HEK293 (cell line): ENCODE measurements around the gene GEMIN5.

Experiments
- CTCF ChIA-PET: fragments of 350-600 bp; formaldehyde crosslinking; extraction: SDS; loops from one replicate; lab custom pipeline; 2021; ENCODE audit warnings: antibody characterized with exemption; lab: Yijun Ruan, JAX
- POLR2A ChIA-PET: fragments of 300-600 bp; formaldehyde crosslinking; extraction: SDS; loops from one replicate; lab custom pipeline; 2020; ENCODE audit warnings: antibody characterized with exemption, inconsistent platforms; lab: Yijun Ruan, JAX
- H3K27ac ChIP-seq: fragments of 200-500 bp; sonication (Bioruptor generic); 2 replicates; pipeline ENCODE4 v1.5.1; 2014; ENCODE audit warnings: low read depth, low read length, control low read depth, inconsistent platforms; ENCODE audit errors: extremely low read depth
- H3K36me3 ChIP-seq, 2 experiments: fragments of 200-500 bp in 1 of 2; sonication (Bioruptor generic) in 1 of 2; 1 replicate in 1 of 2; 2 replicates in 1 of 2; pipeline ENCODE4 v1.5.1; 2014 to 2017; ENCODE audit warnings: inconsistent platforms in 2 of 2, low read length in 2 of 2; ENCODE audit not compliant: control insufficient read depth in 2 of 2, insufficient read depth in 1 of 2
- H3K4me1 ChIP-seq: fragments of 200-500 bp; sonication (Bioruptor generic); 2 replicates; pipeline ENCODE4 v1.5.1; 2014; ENCODE audit warnings: mild to moderate bottlenecking, low read length, inconsistent platforms; ENCODE audit not compliant: control insufficient read depth, insufficient read depth
- H3K4me3 ChIP-seq: 2 replicates; pipeline ENCODE4 v1.5.1; 2011; ENCODE audit warnings: low read depth, mild to moderate bottlenecking, control low read depth, low read length, moderate library complexity
- H3K9me3 ChIP-seq: fragments of 200-500 bp; sonication (Bioruptor generic); 2 replicates; pipeline ENCODE4 v1.5.1; 2014; ENCODE audit warnings: low read depth, low read length, inconsistent platforms; ENCODE audit not compliant: control insufficient read depth, insufficient read depth
- BCL11B ChIP-seq: fragments of 450-650 bp; formaldehyde crosslinking; IDR thresholded peaks from 2 replicates; pipeline ENCODE4 v1.5.1; 2016; ENCODE audit warnings: low read depth, missing biosample characterization, missing genetic modification characterization
- GLI2 ChIP-seq: fragments of 450-650 bp; formaldehyde crosslinking; IDR thresholded peaks from 2 replicates; pipeline ENCODE4; 2017; ENCODE audit warnings: missing biosample characterization, missing genetic modification characterization, low read depth, borderline replicate concordance
- GLIS1 ChIP-seq: fragments of 450-650 bp; formaldehyde crosslinking; IDR thresholded peaks from 2 replicates; pipeline ENCODE4 v1.5.1; 2016; ENCODE audit warnings: missing biosample characterization, missing genetic modification characterization
- PRDM1 ChIP-seq: fragments of 450-650 bp; formaldehyde crosslinking; IDR thresholded peaks from 2 replicates; pipeline ENCODE4; 2016; ENCODE audit warnings: missing biosample characterization, missing genetic modification characterization
- SP3 ChIP-seq: fragments of 450-650 bp; formaldehyde crosslinking; IDR thresholded peaks from 2 replicates; pipeline ENCODE4 v1.5.1; 2016; ENCODE audit warnings: missing biosample characterization, missing genetic modification characterization
- ZBTB26 ChIP-seq: fragments of 450-650 bp; formaldehyde crosslinking; optimal IDR thresholded peaks from 2 replicates; pipeline ENCODE3; 2016; ENCODE audit warnings: missing biosample characterization, mild to moderate bottlenecking, missing genetic modification characterization
- ZBTB49 ChIP-seq: fragments of 450-650 bp; formaldehyde crosslinking; IDR thresholded peaks from 2 replicates; pipeline ENCODE4 v1.5.1; 2016; ENCODE audit warnings: missing biosample characterization, missing genetic modification characterization, low read depth
- ZNF10 ChIP-seq: fragments of 450-650 bp; formaldehyde crosslinking; IDR thresholded peaks from 2 replicates; pipeline ENCODE4 v1.5.1; 2017; ENCODE audit warnings: missing biosample characterization, missing genetic modification characterization
- ZNF112 ChIP-seq: fragments of 450-650 bp; formaldehyde crosslinking; IDR thresholded peaks from 2 replicates; pipeline ENCODE4 v1.5.0; 2017; ENCODE audit warnings: missing biosample characterization, missing genetic modification characterization
- ZNF169 ChIP-seq: fragments of 450-650 bp; formaldehyde crosslinking; IDR thresholded peaks from 2 replicates; pipeline ENCODE4 v1.5.1; 2016; ENCODE audit warnings: missing biosample characterization, missing genetic modification characterization
- ZNF202 ChIP-seq: fragments of 450-650 bp; formaldehyde crosslinking; IDR thresholded peaks from 2 replicates; pipeline ENCODE4 v1.5.1; 2016; ENCODE audit warnings: missing biosample characterization, missing genetic modification characterization, borderline replicate concordance
- ZNF292 ChIP-seq: fragments of 450-650 bp; formaldehyde crosslinking; IDR thresholded peaks from 2 replicates; pipeline ENCODE4 v1.5.1; 2016; ENCODE audit warnings: low read depth, missing biosample characterization, missing genetic modification characterization, borderline replicate concordance
- ZNF302 ChIP-seq: fragments of 450-650 bp; formaldehyde crosslinking; IDR thresholded peaks from 2 replicates; pipeline ENCODE4 v1.5.1; 2016; ENCODE audit warnings: missing biosample characterization, missing genetic modification characterization, low read depth
- ZNF362 ChIP-seq: fragments of 450-650 bp; formaldehyde crosslinking; IDR thresholded peaks from 2 replicates; pipeline ENCODE4 v1.5.1; 2016; ENCODE audit warnings: missing biosample characterization, missing genetic modification characterization
- ZNF366 ChIP-seq: fragments of 450-650 bp; formaldehyde crosslinking; conservative IDR thresholded peaks from 2 replicates; pipeline ENCODE4 v1.5.1; 2016; ENCODE audit warnings: missing biosample characterization, missing genetic modification characterization
- ZNF37A ChIP-seq: fragments of 450-650 bp; IDR thresholded peaks from 2 replicates; pipeline ENCODE4 v1.5.1; 2018; ENCODE audit warnings: missing biosample characterization, missing genetic modification characterization
- ZNF398 ChIP-seq: fragments of 450-650 bp; formaldehyde crosslinking; IDR thresholded peaks from 2 replicates; pipeline ENCODE4 v1.5.1; 2017; ENCODE audit warnings: missing biosample characterization, missing genetic modification characterization
- ZNF571 ChIP-seq: fragments of 450-650 bp; formaldehyde crosslinking; IDR thresholded peaks from 2 replicates; pipeline ENCODE4 v1.5.0; 2017; ENCODE audit warnings: missing biosample characterization, missing genetic modification characterization
- ZNF585B ChIP-seq: fragments of 450-650 bp; formaldehyde crosslinking; IDR thresholded peaks from 2 replicates; pipeline ENCODE4 v1.5.1; 2016; ENCODE audit warnings: missing biosample characterization, missing genetic modification characterization
- ZNF623 ChIP-seq: fragments of 450-650 bp; formaldehyde crosslinking; IDR thresholded peaks from 2 replicates; pipeline ENCODE4 v1.5.1; 2016; ENCODE audit warnings: missing biosample characterization, missing genetic modification characterization
- ZNF843 ChIP-seq: fragments of 450-650 bp; formaldehyde crosslinking; IDR thresholded peaks from 2 replicates; pipeline ENCODE4 v1.5.1; 2016; ENCODE audit warnings: missing biosample characterization, missing genetic modification characterization
- TF ChIP-seq, protein P1 (sequence below): fragments of 450-650 bp; formaldehyde crosslinking; IDR thresholded peaks from 2 replicates; pipeline ENCODE4 v1.5.1; 2016; ENCODE audit warnings: missing biosample characterization, missing genetic modification characterization

Gene GEMIN5

DNA sequence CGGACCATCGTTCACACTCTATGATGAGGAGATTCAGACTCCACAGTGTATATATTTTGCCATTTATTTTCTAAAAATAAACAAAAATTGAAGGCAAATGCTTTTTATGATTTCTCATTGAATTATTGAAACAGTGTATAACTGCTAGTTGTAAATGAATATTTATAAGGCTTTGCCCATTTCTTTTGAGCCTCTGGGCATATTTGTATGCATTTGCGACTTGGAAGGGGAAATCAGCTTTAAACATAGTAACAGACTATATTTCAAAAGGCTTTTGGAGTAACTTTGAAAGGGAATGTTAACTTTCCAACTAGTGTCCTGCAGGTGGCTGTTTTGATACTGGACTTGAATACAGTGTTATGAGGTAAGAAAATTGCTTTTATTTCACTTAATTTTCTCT, 28.9 kb upstream of the GEMIN5 start (continued):
- TF ChIP-seq ZNF362 (tag by site-specific recombination): no peak
- TF ChIP-seq, protein P1, sequence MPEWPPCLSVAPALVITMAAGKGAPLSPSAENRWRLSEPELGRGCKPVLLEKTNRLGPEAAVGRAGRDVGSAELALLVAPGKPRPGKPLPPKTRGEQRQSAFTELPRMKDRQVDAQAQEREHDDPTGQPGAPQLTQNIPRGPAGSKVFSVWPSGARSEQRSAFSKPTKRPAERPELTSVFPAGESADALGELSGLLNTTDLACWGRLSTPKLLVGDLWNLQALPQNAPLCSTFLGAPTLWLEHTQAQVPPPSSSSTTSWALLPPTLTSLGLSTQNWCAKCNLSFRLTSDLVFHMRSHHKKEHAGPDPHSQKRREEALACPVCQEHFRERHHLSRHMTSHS (tag by site-specific recombination): no peak
- no peak for TF ChIP-seq ZNF366 (tag by site-specific recombination)

GRCh38 chr5:154966081-154966841, 28.2 kb upstream of the GEMIN5 start:
- Histone ChIP-seq H3K9me3 (no peaks in the 10 kb centered on the region), H3K27ac (no peak overlapping the region), H3K36me3 (peaks cover 19 to 50% of the 10 kb centered on the region in 2 experiments), H3K4me3 (no peak overlapping the region), H3K4me1 (no peaks in the 10 kb centered on the region)
- no peak for TF ChIP-seq ZNF571 (tag by site-specific recombination)
- TF ChIP-seq ZNF623 (tag by site-specific recombination): peak; percentile 39; the same call in 1 of the 2 replicates
- ChIA-PET POLR2A (interaction anchor here (0.9 kb wide), 1 partner anchor 15 kb away, joined by 3 read pairs; no protein-coding TSS in a partner anchor), CTCF (interaction anchor here (0.6 to 2.0 kb wide), 5 partner anchors 14 to 121 kb away, joined by 3 to 6 read pairs (median 3); no protein-coding TSS in a partner anchor)

- POLR2A ChIA-PET: no interaction called here
- peaks cover 46 to 68% of the 10 kb centered on the region in 2 experiments for H3K36me3 ChIP-seq
- no peaks in the 10 kb centered on the region for H3K4me1 ChIP-seq
- no peak for TF ChIP-seq GLI2
- TF ChIP-seq ZNF10: no peak
- no peak for TF ChIP-seq ZNF585B (tag by site-specific recombination)
- 0 out of 2 replicates have a peak, but pooled peaks have one; percentile 26 for TF ChIP-seq PRDM1 (tag by site-specific recombination)
- TF ChIP-seq BCL11B (tag by site-specific recombination): no peak
- TF ChIP-seq ZBTB49 (tag by site-specific recombination): no peak
- no peak for TF ChIP-seq ZNF398 (tag by site-specific recombination)
- TF ChIP-seq, all 188 proteins: peak for 1
- Histone ChIP-seq H3K9me3 (no peaks in the 10 kb centered on the region), H3K4me3 (no peak overlapping the region), H3K27ac (no peak overlapping the region)
- CTCF ChIA-PET: no interaction called here
Observed at GRCh38 chr5:154962494-154962893, 24.5 kb upstream of the GEMIN5 start.

GRCh38 chr5:154956712-154957111, 18.7 kb upstream of the GEMIN5 start:
- no peaks in the 10 kb centered on the region for H3K9me3 ChIP-seq
- no peak overlapping the region for H3K4me3 ChIP-seq
- H3K36me3 ChIP-seq: peaks cover 43 to 54% of the 10 kb centered on the region in 2 experiments
- CTCF ChIA-PET: no interaction called here
- POLR2A ChIA-PET: no interaction called here
- no peak overlapping the region for H3K27ac ChIP-seq
- H3K4me1 ChIP-seq: no peaks in the 10 kb centered on the region
- no peak for TF ChIP-seq ZNF37A (tag by site-specific recombination)
- no peak for TF ChIP-seq ZNF302
- TF ChIP-seq SP3 (tag by site-specific recombination): no peak
- TF ChIP-seq ZNF623 (tag by site-specific recombination): no peak
- no peak for TF ChIP-seq ZNF169 (tag by site-specific recombination)
- no peak for TF ChIP-seq GLIS1 (tag by site-specific recombination)
- no peak for TF ChIP-seq ZNF112 (tag by site-specific recombination)
- no peak for TF ChIP-seq ZNF202 (tag by site-specific recombination)
- no peak for TF ChIP-seq ZNF292 (tag by site-specific recombination)
- TF ChIP-seq ZBTB26 (tag by site-specific recombination): no peak
- TF ChIP-seq ZNF843 (tag by site-specific recombination): no peak
